Fibroblast of mammary gland (primary cell): ENCODE data around the gene SYDE2.

Experiments used
- DNase-seq: peaks from one replicate; pipeline ENCODE4 v3.0.0-alpha.2; 2010; ENCODE audit warnings: low read depth
- H3K4me3 ChIP-seq: 2 replicates; pipeline ENCODE4 v1.5.1; 2011; ENCODE audit warnings: low read depth, mild to moderate bottlenecking, low read length, moderate library complexity; ENCODE audit not compliant: control insufficient read depth
- CTCF ChIP-seq: conservative IDR thresholded peaks from 2 replicates; pipeline ENCODE4 v1.5.1; 2011; ENCODE audit warnings: low read depth, low read length, inconsistent platforms; ENCODE audit not compliant: control insufficient read depth, insufficient read depth

SYDE2 gene

GRCh38 chr1:85178396-85178795 is 22.4 kb downstream of the SYDE2 start:
- H3K4me3 ChIP-seq: no peak overlapping the region
- no peak for DNase-seq
- TF ChIP-seq CTCF: no peak

GRCh38 chr1:85174503-85174902 is 26.3 kb downstream of the SYDE2 start:
- DNase-seq: no peak
- H3K4me3 ChIP-seq: no peak overlapping the region
- no peak for TF ChIP-seq CTCF

- no peak for DNase-seq
- TF ChIP-seq CTCF: no peak
- H3K4me3 ChIP-seq: no peak overlapping the region
Observed at GRCh38 chr1:85172684-85173337, 28.0 kb downstream of the SYDE2 start.

- no peak for TF ChIP-seq CTCF
- no peak overlapping the region for H3K4me3 ChIP-seq
- DNase-seq: no peak
Observed at GRCh38 chr1:85171721-85172120, 29.1 kb downstream of the SYDE2 start.

GRCh38 chr1:85168884-85169283 is 31.9 kb downstream of the SYDE2 start:
- no peak for TF ChIP-seq CTCF
- H3K4me3 ChIP-seq: no peak overlapping the region
- DNase-seq: no peak

GRCh38 chr1:85166351-85166750 is 34.5 kb downstream of the SYDE2 start:
- no peak overlapping the region for H3K4me3 ChIP-seq
- DNase-seq: no peak
- no peak for TF ChIP-seq CTCF

- no peak for TF ChIP-seq CTCF
- DNase-seq: no peak
- H3K4me3 ChIP-seq: no peak overlapping the region
Observed at GRCh38 chr1:85158910-85159309, 41.9 kb downstream of the SYDE2 start.
